HG02852 (cell line): ENCODE measurements around the gene SOWAHA.
A peak's percentile ranks its signal among the peaks of the same experiment; 100 is the strongest.

Experiments
- ATAC-seq: cut with Tn5 transposase; IDR thresholded peaks from one replicate; pipeline ENCODE4 v1.9.1; 2021; ENCODE audit warnings: mild to moderate bottlenecking, moderate library complexity; ENCODE audit not compliant: unreplicated experiment

SOWAHA gene

GRCh38 chr5:132812781-132813598, at the start of gene SOWAHA:
TSS of gene SOWAHA (plus strand) at chr5:132813302. CDS start at chr5:132813622, 320 bp downstream.
- no peak for ATAC-seq

- ATAC-seq = no peak
These were observed 49.1 kb upstream of the SOWAHA start for GRCh38 chr5:132764051-132764450.

GRCh38 chr5:132764671-132765238, 48.3 kb upstream of the SOWAHA start:
- ATAC-seq = no peak

GRCh38 chr5:132765311-132766019, 47.6 kb upstream of the SOWAHA start:
- no peak for ATAC-seq

- no peak for ATAC-seq
These were observed 46.9 kb upstream of the SOWAHA start for GRCh38 chr5:132766020-132766805.

- ATAC-seq = no peak
These were observed 46.4 kb upstream of the SOWAHA start for GRCh38 chr5:132766806-132767055.

- no peak for ATAC-seq
These were observed 46.0 kb upstream of the SOWAHA start for GRCh38 chr5:132767150-132767549.

- ATAC-seq = no peak
These were observed 44.6 kb upstream of the SOWAHA start for GRCh38 chr5:132768485-132768868.

- ATAC-seq = no peak
These were observed 42.5 kb upstream of the SOWAHA start for GRCh38 chr5:132770476-132771159.

- ATAC-seq = no peak
These were observed 41.6 kb upstream of the SOWAHA start for GRCh38 chr5:132771503-132771998.

- no peak for ATAC-seq
These were observed 40.6 kb upstream of the SOWAHA start for GRCh38 chr5:132772291-132773070.

GRCh38 chr5:132773114-132773513, 40.0 kb upstream of the SOWAHA start:
- no peak for ATAC-seq

- no peak for ATAC-seq
These were observed 39.3 kb upstream of the SOWAHA start for GRCh38 chr5:132773601-132774355.

- ATAC-seq = no peak
These were observed 38.7 kb upstream of the SOWAHA start for GRCh38 chr5:132774406-132774805.

- ATAC-seq = no peak
These were observed 38.2 kb upstream of the SOWAHA start for GRCh38 chr5:132774896-132775295.

GRCh38 chr5:132775476-132775961, 37.6 kb upstream of the SOWAHA start:
- no peak for ATAC-seq

GRCh38 chr5:132776131-132776937, 36.8 kb upstream of the SOWAHA start:
- ATAC-seq = peak; percentile 28

GRCh38 chr5:132776938-132777208, 36.2 kb upstream of the SOWAHA start:
- ATAC-seq = no peak
